H1 (cell line): ENCODE measurements around the gene NUBP2. TPM values are rescaled to one million over a fixed set of nuclear protein-coding genes. Genes with fewer than 3 reads are reported as not detected.

ENCODE experiments used
- ASH2L ChIP-seq: fragments of 200-600, 300-600 bp; sonication (generic); IDR thresholded peaks from one replicate; pipeline ENCODE4 v1.7.1; 2017; ENCODE audit warnings: low read length
- CBX8 ChIP-seq: fragments of 300-800, 300-1000 bp; sonication (generic); IDR thresholded peaks from 2 replicates; pipeline ENCODE4 v1.7.1; 2016; ENCODE audit warnings: low read depth, low read length, borderline replicate concordance
- CEBPB ChIP-seq: IDR thresholded peaks from 2 replicates; pipeline ENCODE4 v1.6.1; 2012; ENCODE audit warnings: low read depth, low read length
- CHD2 ChIP-seq: IDR thresholded peaks from 2 replicates; pipeline ENCODE4 v1.6.1; 2012; ENCODE audit warnings: low read length, improper control_type of control experiment
- CREB1 ChIP-seq: IDR thresholded peaks from 2 replicates; pipeline ENCODE4 v1.6.1; 2012; ENCODE audit warnings: inconsistent platforms
- EGR1 ChIP-seq: IDR thresholded peaks from 2 replicates; pipeline ENCODE4 v1.6.1; 2011; ENCODE audit warnings: low read depth, low read length, borderline replicate concordance
- EP300 ChIP-seq, 2 experiments: IDR thresholded peaks; 1 replicate in 1 of 2; 2 replicates in 1 of 2; pipeline ENCODE4 v1.6.1; 2011 to 2012; ENCODE audit warnings: low read depth in 2 of 2, low read length in 2 of 2, mild to moderate bottlenecking in 2 of 2, borderline replicate concordance in 1 of 2, inconsistent platforms in 1 of 2, moderate library complexity in 1 of 2
- EZH2 ChIP-seq: fragments of 200-600 bp; sonication (generic); IDR thresholded peaks from 2 replicates; pipeline ENCODE4 v1.7.1; 2012; ENCODE audit warnings: low read depth, mild to moderate bottlenecking, moderate library complexity, low read length, inconsistent platforms; ENCODE audit not compliant: severe bottlenecking
- HDAC2 ChIP-seq, 2 experiments: fragments of 300-600 bp in 1 of 2; sonication (generic) in 1 of 2; IDR thresholded peaks; 2 replicates each; pipeline ENCODE4 v1.6.1; 2011 to 2012; ENCODE audit warnings: low read depth in 2 of 2, low read length in 2 of 2, mild to moderate bottlenecking in 2 of 2, moderate library complexity in 2 of 2, borderline replicate concordance in 1 of 2, inconsistent platforms in 1 of 2
- KDM4A ChIP-seq: IDR thresholded peaks from one replicate; pipeline ENCODE4 v1.7.1; 2012; ENCODE audit warnings: low read depth, mild to moderate bottlenecking, moderate library complexity, low read length, inconsistent platforms; ENCODE audit not compliant: severe bottlenecking
- MAFK ChIP-seq: IDR thresholded peaks from 2 replicates; pipeline ENCODE4 v1.6.1; 2012; ENCODE audit warnings: low read depth, mild to moderate bottlenecking, improper control_type of control experiment, low read length
- RAD21 ChIP-seq, 2 experiments: IDR thresholded peaks in 1 of 2; conservative IDR thresholded peaks in 1 of 2; 2 replicates each; pipeline ENCODE4 v1.6.1; 2011; ENCODE audit warnings: low read depth in 2 of 2, low read length in 2 of 2, improper control_type of control experiment in 1 of 2, inconsistent platforms in 1 of 2, mild to moderate bottlenecking in 1 of 2, moderate library complexity in 1 of 2
- RBBP5 ChIP-seq: IDR thresholded peaks from 2 replicates; pipeline ENCODE4 v1.7.1; 2012; ENCODE audit warnings: low read depth, mild to moderate bottlenecking, inconsistent platforms, low read length, moderate library complexity, borderline replicate concordance
- SIN3A ChIP-seq, 2 experiments: IDR thresholded peaks in 1 of 2; conservative IDR thresholded peaks in 1 of 2; 2 replicates each; pipeline ENCODE4 v1.6.1; 2011 to 2012; ENCODE audit warnings: low read length in 2 of 2, improper control_type of control experiment in 1 of 2, low read depth in 1 of 2, mild to moderate bottlenecking in 1 of 2
- SIRT6 ChIP-seq: IDR thresholded peaks from one replicate; pipeline ENCODE4 v1.7.1; 2012; ENCODE audit warnings: low read length, inconsistent platforms
- SIX5 ChIP-seq: IDR thresholded peaks from 2 replicates; pipeline ENCODE4 v1.6.1; 2011; ENCODE audit warnings: mild to moderate bottlenecking, low read depth, low read length
- SP1 ChIP-seq: IDR thresholded peaks from 2 replicates; pipeline ENCODE4 v1.6.1; 2011; ENCODE audit warnings: low read depth, low read length
- SRF ChIP-seq: IDR thresholded peaks from 2 replicates; pipeline ENCODE4 v1.6.1; 2011; ENCODE audit warnings: mild to moderate bottlenecking, low read depth, low read length, moderate library complexity
- TAF7 ChIP-seq: optimal IDR thresholded peaks from 2 replicates; pipeline ENCODE3; 2011; ENCODE audit warnings: low read depth, mild to moderate bottlenecking, inconsistent platforms, low read length, moderate library complexity, borderline replicate concordance
- YY1 ChIP-seq: IDR thresholded peaks from 2 replicates; pipeline ENCODE4 v1.6.1; 2011; ENCODE audit warnings: low read depth, mild to moderate bottlenecking, low read length
- ZNF274 ChIP-seq: IDR thresholded peaks from 2 replicates; pipeline ENCODE4 v1.7.0; 2012; ENCODE audit warnings: low read length, borderline replicate concordance; ENCODE audit errors: extremely low read depth
- polyA plus RNA-seq, 7 experiments: library from polyadenylated mRNA; depleted of rRNA in 3 of 7; stranded (reverse) in 5 of 7; unstranded in 2 of 7; fragments of >200 nt in 5 of 7; fragments of 200-250 nt in 2 of 7; gene quantifications; 1 replicate in 5 of 7; 2 replicates in 1 of 7; 4 replicates in 1 of 7; pipeline versions ENCODE4 v1.2.1 to v1.2.3, GENCODE V29; 2011 to 2013; ENCODE audit warnings: missing spikeins in 2 of 7, mixed read lengths in 2 of 7
- total RNA-seq: library from RNA; stranded (reverse); fragmentation: NEBNext Ultra II Directional; extraction: Animal tissue kit (Norgen Biotek cat#: 25700); gene quantifications from 2 replicates; pipeline ENCODE4 v1.2.1, GENCODE V29; 2021
- TF ChIP-seq, protein P1 (sequence below): IDR thresholded peaks from 2 replicates; pipeline ENCODE4 v1.6.1; 2012; ENCODE audit warnings: inconsistent platforms

NUBP2 gene
- total and polyA plus RNA-seq, 2 of the 8 experiments (the other 6 are each of a cell fraction or from before 2014, with no cell fraction given), result 70.3 to 96.9 TPM

DNA sequence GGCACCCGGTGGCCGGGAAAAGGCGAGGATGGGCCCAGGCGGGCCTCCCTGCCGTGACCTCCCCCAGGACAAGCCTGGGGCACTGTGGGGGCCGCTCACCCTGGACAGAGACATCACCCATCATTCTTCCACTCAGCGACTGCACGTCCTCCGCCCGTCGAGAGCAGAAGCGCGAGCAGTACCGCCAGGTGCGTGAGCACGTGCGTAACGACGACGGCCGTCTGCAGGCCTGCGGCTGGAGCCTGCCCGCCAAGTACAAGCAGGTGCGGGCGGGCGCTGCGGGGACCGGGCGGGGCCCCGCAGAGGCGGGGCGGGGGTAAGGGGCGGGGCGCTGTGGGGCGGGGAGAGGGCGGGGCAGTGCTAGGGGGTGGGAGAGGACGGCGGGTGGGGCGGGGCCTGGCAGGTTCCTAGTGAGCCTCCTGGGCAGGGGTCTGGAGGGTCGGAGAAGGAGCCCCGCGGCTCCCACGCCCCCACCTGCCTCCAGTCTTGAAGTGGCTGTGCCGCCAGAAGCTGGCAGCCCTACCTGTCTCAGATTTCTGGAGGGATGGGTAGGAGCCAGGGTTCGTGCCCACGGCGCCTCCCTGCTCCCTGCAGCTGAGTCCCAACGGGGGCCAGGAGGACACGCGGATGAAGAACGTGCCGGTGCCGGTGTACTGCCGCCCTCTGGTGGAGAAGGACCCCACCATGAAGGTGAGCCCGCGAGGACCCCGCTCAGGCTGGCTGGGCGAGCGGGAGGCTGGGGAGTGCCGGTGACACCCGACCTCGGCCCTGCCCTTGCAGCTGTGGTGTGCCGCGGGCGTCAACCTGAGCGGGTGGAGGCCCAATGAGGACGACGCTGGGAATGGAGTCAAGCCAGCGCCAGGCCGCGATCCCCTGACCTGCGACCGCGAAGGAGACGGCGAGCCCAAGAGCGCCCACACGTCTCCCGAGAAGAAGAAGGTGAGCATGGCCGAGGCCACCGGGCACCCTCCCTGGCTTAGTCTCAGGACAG is 18.9 kb upstream of the NUBP2 start (continued):
- TF ChIP-seq MAFK (no peak), EGR1 (no peak), SIX5 (no peak), RAD21 (IDR thresholded peaks at IDR 0.05 in 1 of 2, conservative IDR thresholded peaks at IDR 0.05 in 1 of 2; ENCODE audit: low read depth in 2 of 2, low read length in 2 of 2) (peak; percentile 71 to 75), HDAC2 (IDR thresholded peaks at IDR 0.05; ENCODE audit: borderline replicate concordance in 1 of 2, low read depth in 2 of 2, low read length in 2 of 2) (no peak; a peak in 1 of 4 replicates), RBBP5 (no peak), SRF (no peak), KDM4A (peak; percentile 46), CREB1 (0 out of 2 replicates have a peak, but pooled peaks have one; percentile 42), EP300 (IDR thresholded peaks at IDR 0.05; ENCODE audit: borderline replicate concordance in 1 of 2, low read depth in 2 of 2, low read length in 2 of 2) (no peak), CEBPB (no peak), YY1 (no peak), ASH2L (no peak), SP1 (no peak), CBX8 (no peak), SIN3A (conservative IDR thresholded peaks at IDR 0.05 in 1 of 2, IDR thresholded peaks at IDR 0.05 in 1 of 2; ENCODE audit: low read depth in 1 of 2, low read length in 2 of 2) (peak; percentile 35 to 81; a peak in 2 of 4 replicates), ZNF274 (no peak), EZH2 (no peak), CHD2 (no peak), TAF7 (no peak), SIRT6 (no peak)
- TF ChIP-seq, protein P1, sequence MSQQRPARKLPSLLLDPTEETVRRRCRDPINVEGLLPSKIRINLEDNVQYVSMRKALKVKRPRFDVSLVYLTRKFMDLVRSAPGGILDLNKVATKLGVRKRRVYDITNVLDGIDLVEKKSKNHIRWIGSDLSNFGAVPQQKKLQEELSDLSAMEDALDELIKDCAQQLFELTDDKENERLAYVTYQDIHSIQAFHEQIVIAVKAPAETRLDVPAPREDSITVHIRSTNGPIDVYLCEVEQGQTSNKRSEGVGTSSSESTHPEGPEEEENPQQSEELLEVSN, result peak; percentile 99
